ENCODE measurements around the gene SCEL. TPM values are rescaled to one million over a fixed set of nuclear protein-coding genes. Genes with fewer than 3 reads are reported as not detected.

SCEL gene
- total and polyA plus RNA-seq, 2 of the 8 experiments (the other 6 are each of a cell fraction or from before 2014, with no cell fraction given), result not detected

GRCh38 chr13:77616027-77616426 lies 80.5 kb downstream of the SCEL start:
- no peak overlapping the region for H2BK15ac ChIP-seq (ENCODE audit: low read length)
- H3K4me1 ChIP-seq (replicated peaks in 1 of 4; ENCODE audit: control insufficient read depth in 3 of 4, insufficient read depth in 4 of 4, low read length in 3 of 4), result no peaks in the 10 kb centered on the region
- H4K8ac ChIP-seq (ENCODE audit: extremely low read depth, insufficient read depth, low read length), result no peak overlapping the region
- no peak overlapping the region for H2AFZ ChIP-seq (ENCODE audit: low read length)
- no peak overlapping the region for H2AK5ac ChIP-seq (ENCODE audit: low read depth, low read length)
- no peak overlapping the region for H2BK5ac ChIP-seq (ENCODE audit: low read depth, low read length)
- no peak for DNase-seq (ENCODE audit: low read depth in 1 of 2, low spot score in 2 of 2)
- no peaks in the 10 kb centered on the region for H3K9me3 ChIP-seq (ENCODE audit: insufficient read depth in 2 of 2, low read depth in 1 of 2, low read length in 1 of 2)
- H3K4me3 ChIP-seq (ENCODE audit: extremely low read depth in 1 of 4, insufficient read depth in 2 of 4, low read depth in 3 of 4, low read length in 4 of 4), result no peak overlapping the region
- no peak overlapping the region for H4K91ac ChIP-seq (replicated peaks; ENCODE audit: insufficient read length, low read length)
- no peak overlapping the region for H3K56ac ChIP-seq (replicated peaks; ENCODE audit: insufficient read length, low read depth, low read length)
- no peaks in the 10 kb centered on the region for H4K20me1 ChIP-seq (replicated peaks in 1 of 2; ENCODE audit: control insufficient read depth in 1 of 2, insufficient read depth in 2 of 2, low read length in 2 of 2)
- H3K4me2 ChIP-seq (ENCODE audit: insufficient read depth in 1 of 2, low read depth in 2 of 2, low read length in 2 of 2), result no peak overlapping the region
- H2BK20ac ChIP-seq (ENCODE audit: low read length), result no peak overlapping the region
- POLR2A ChIA-PET (ENCODE audit: partially characterized antibody), result interaction anchor here (0.6 kb wide), 1 partner anchor 595 kb away, joined by 3 read pairs; no protein-coding TSS in a partner anchor
- H3K4ac ChIP-seq (replicated peaks; ENCODE audit: insufficient read length, low read depth, low read length), result no peak overlapping the region
- no peak for FAIRE-seq
- no peak overlapping the region for H3K18ac ChIP-seq (ENCODE audit: extremely low read depth, low read length)
- H3K27ac ChIP-seq (ENCODE audit: low read depth, low read length), result no peak overlapping the region
- H3K36me3 ChIP-seq (ENCODE audit: control insufficient read depth in 2 of 4, insufficient read depth in 4 of 4, low read length in 3 of 4), result no peaks in the 10 kb centered on the region
- H4K5ac ChIP-seq (ENCODE audit: insufficient read length, low read depth, low read length), result no peak overlapping the region
- H3K27me3 ChIP-seq (replicated peaks in 1 of 4; ENCODE audit: control insufficient read depth in 3 of 4, extremely low read depth in 1 of 4, insufficient read depth in 3 of 4, low read length in 3 of 4), result no peaks in the 10 kb centered on the region
- H3K14ac ChIP-seq (ENCODE audit: insufficient read length), result no peak overlapping the region
- H3K23me2 ChIP-seq (ENCODE audit: low read depth, low read length), result no peaks in the 10 kb centered on the region; the same call in 1 of the 2 replicates
- H3K79me2 ChIP-seq (ENCODE audit: control insufficient read depth in 1 of 2, insufficient read depth in 2 of 2, low read length in 2 of 2), result no peaks in the 10 kb centered on the region
- CTCF ChIA-PET (ENCODE audit: partially characterized antibody), result interaction anchor here (0.7 to 1.7 kb wide), 2 partner anchors 23 to 45 kb away, joined by 5 read pairs; no protein-coding TSS in a partner anchor
- H2BK120ac ChIP-seq (replicated peaks; ENCODE audit: low read depth, low read length), result no peak overlapping the region
- H3K79me1 ChIP-seq (ENCODE audit: low read depth, low read length), result no peaks in the 10 kb centered on the region
- no peak overlapping the region for H3K23ac ChIP-seq (ENCODE audit: insufficient read length)
- H2BK12ac ChIP-seq (ENCODE audit: low read depth, low read length), result no peak overlapping the region
- no peak overlapping the region for H3K9ac ChIP-seq (replicated peaks in 1 of 4; ENCODE audit: extremely low read depth in 1 of 4, low read depth in 3 of 4, low read length in 3 of 4)
- TF ChIP-seq TBP (IDR thresholded peaks at IDR 0.05; ENCODE audit: low read depth, low read length) (no peak), RBBP5 (IDR thresholded peaks at IDR 0.05; ENCODE audit: borderline replicate concordance, low read depth, low read length) (no peak), CHD1 (IDR thresholded peaks at IDR 0.05; ENCODE audit: low read depth, low read length) (no peak), RAD21 (IDR thresholded peaks at IDR 0.05 in 1 of 2, conservative IDR thresholded peaks at IDR 0.05 in 1 of 2; ENCODE audit: low read depth in 2 of 2, low read length in 2 of 2) (no peak), CTBP2 (IDR thresholded peaks at IDR 0.05; ENCODE audit: borderline replicate concordance, insufficient read depth, insufficient read length, low read length) (no peak)
